Measurements from ENCODE around the gene FREM3.

DNA sequence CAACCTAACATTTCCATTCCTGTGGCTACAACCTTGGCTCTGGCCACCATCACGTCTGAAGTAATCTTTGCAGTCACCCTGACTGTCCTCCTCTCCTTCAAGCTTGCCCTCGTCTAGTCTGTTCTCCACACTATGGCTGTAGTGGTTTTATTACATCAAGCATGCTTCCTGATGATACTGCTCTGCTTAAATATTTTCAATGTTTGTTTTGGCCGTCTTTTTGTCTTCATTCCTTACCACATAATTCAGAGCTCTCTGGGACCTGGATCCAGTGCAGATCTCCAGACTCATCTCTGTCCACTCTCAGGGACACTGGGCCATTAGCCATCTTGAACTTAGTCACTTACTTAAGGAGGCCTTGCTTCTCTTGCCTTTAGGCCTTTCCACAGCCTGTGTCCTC is 27.7 kb upstream of the FREM3 start:
- TF ChIP-seq, protein P1, sequence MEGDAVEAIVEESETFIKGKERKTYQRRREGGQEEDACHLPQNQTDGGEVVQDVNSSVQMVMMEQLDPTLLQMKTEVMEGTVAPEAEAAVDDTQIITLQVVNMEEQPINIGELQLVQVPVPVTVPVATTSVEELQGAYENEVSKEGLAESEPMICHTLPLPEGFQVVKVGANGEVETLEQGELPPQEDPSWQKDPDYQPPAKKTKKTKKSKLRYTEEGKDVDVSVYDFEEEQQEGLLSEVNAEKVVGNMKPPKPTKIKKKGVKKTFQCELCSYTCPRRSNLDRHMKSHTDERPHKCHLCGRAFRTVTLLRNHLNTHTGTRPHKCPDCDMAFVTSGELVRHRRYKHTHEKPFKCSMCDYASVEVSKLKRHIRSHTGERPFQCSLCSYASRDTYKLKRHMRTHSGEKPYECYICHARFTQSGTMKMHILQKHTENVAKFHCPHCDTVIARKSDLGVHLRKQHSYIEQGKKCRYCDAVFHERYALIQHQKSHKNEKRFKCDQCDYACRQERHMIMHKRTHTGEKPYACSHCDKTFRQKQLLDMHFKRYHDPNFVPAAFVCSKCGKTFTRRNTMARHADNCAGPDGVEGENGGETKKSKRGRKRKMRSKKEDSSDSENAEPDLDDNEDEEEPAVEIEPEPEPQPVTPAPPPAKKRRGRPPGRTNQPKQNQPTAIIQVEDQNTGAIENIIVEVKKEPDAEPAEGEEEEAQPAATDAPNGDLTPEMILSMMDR (IDR thresholded peaks at IDR 0.05; ENCODE audit: control extremely low read depth in 1 of 3, insufficient read depth in 1 of 3, low read depth in 1 of 3, low read length in 3 of 3), result no peak
- TF ChIP-seq CEBPB (IDR thresholded peaks at IDR 0.05; ENCODE audit: low read depth, low read length), result no peak
- TF ChIP-seq HDAC6 (IDR thresholded peaks at IDR 0.05; ENCODE audit: low read depth, low read length), result no peak
- TF ChIP-seq NANOG (IDR thresholded peaks at IDR 0.05; ENCODE audit: insufficient read depth, low read depth, low read length, poor library complexity, severe bottlenecking), result no peak
- TF ChIP-seq SP2 (IDR thresholded peaks at IDR 0.05; ENCODE audit: low read length), result no peak
- TF ChIP-seq TAF7 (optimal IDR thresholded peaks at IDR 0.05; ENCODE audit: borderline replicate concordance, low read depth, low read length), result no peak
- no peak for TF ChIP-seq POLR2A (IDR thresholded peaks at IDR 0.05; ENCODE audit: control extremely low read depth in 1 of 2, low read depth in 2 of 2, low read length in 2 of 2)
- TF ChIP-seq, protein P2, sequence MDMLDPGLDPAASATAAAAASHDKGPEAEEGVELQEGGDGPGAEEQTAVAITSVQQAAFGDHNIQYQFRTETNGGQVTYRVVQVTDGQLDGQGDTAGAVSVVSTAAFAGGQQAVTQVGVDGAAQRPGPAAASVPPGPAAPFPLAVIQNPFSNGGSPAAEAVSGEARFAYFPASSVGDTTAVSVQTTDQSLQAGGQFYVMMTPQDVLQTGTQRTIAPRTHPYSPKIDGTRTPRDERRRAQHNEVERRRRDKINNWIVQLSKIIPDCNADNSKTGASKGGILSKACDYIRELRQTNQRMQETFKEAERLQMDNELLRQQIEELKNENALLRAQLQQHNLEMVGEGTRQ (IDR thresholded peaks at IDR 0.05; ENCODE audit: low read length), result no peak
- no peak for TF ChIP-seq CREB1 (IDR thresholded peaks at IDR 0.05)
- TF ChIP-seq, protein P3, sequence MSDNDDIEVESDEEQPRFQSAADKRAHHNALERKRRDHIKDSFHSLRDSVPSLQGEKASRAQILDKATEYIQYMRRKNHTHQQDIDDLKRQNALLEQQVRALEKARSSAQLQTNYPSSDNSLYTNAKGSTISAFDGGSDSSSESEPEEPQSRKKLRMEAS (IDR thresholded peaks at IDR 0.05), result no peak
- no peak for TF ChIP-seq GABPA (IDR thresholded peaks at IDR 0.05; ENCODE audit: borderline replicate concordance, insufficient read depth, low read length)
- no peak for TF ChIP-seq EGR1 (IDR thresholded peaks at IDR 0.05; ENCODE audit: borderline replicate concordance, low read depth, low read length)
